PC-3 (cell line): ENCODE measurements around the gene PRKCE. TPM values are rescaled to one million over a fixed set of nuclear protein-coding genes. Genes with fewer than 3 reads are reported as not detected.

Source experiments
- ATAC-seq: fragments of 200-7000 bp; cut with Tn5 transposase; 2 replicates; pipeline ENCODE4 v1.9.1; 2020; ENCODE audit warnings: mild to moderate bottlenecking, moderate library complexity
- BruUV-seq: library from RNA; stranded (reverse); fragments of 400-500 nt; replicated peaks from 2 replicates; lab custom pipeline; 2021; lab: Mats Ljungman, UMichigan
- CTCF ChIA-PET: fragments of 300-600 bp; sonication (Branson Sonifier 250); formaldehyde crosslinking; loops from one replicate; lab custom pipeline; 2022; ENCODE audit warnings: antibody characterized with exemption; lab: Charles Lee
- POLR2A ChIA-PET: fragments of 300-600 bp; sonication (Branson Sonifier 250); formaldehyde crosslinking; loops from one replicate; lab custom pipeline; 2022; ENCODE audit warnings: antibody characterized with exemption; ENCODE audit not compliant: unreplicated experiment; lab: Charles Lee
- DNase-seq: peaks from one replicate; pipeline ENCODE4 v3.0.0-alpha.2; 2015
- H2AFZ ChIP-seq: fragments of 300-600 bp; sonication (generic); 2 replicates; pipeline ENCODE4 v1.6.0; 2016; ENCODE audit warnings: antibody characterized with exemption, low read length
- H3F3A ChIP-seq: fragments of 300-600 bp; sonication (generic); one replicate; pipeline ENCODE4 v1.6.0; 2017; ENCODE audit warnings: antibody characterized with exemption, low read length, control low read depth, mild to moderate bottlenecking; ENCODE audit not compliant: unreplicated experiment
- H3K27ac ChIP-seq: fragments of 300-600 bp; sonication (generic); 2 replicates; pipeline ENCODE4 v1.5.1; 2016; ENCODE audit warnings: mild to moderate bottlenecking, low read length
- H3K27me3 ChIP-seq: fragments of 300-600 bp; sonication (generic); 2 replicates; pipeline ENCODE4 v1.6.1; 2016; ENCODE audit warnings: low read length, mixed read lengths
- H3K36me3 ChIP-seq: fragments of 300-600 bp; sonication (generic); 2 replicates; pipeline ENCODE4 v1.6.1; 2016; ENCODE audit warnings: low read depth, mixed run types, low read length, mixed read lengths
- H3K4me1 ChIP-seq: fragments of 300-600 bp; sonication (generic); 2 replicates; pipeline ENCODE4 v1.5.1; 2016; ENCODE audit warnings: low read length; ENCODE audit not compliant: insufficient read depth
- H3K4me2 ChIP-seq: fragments of 300-600 bp; sonication (generic); 2 replicates; pipeline ENCODE4 v1.6.0; 2016; ENCODE audit warnings: low read length
- H3K4me3 ChIP-seq: fragments of 300-600 bp; sonication (generic); 2 replicates; pipeline ENCODE4 v1.5.1; 2016; ENCODE audit warnings: mild to moderate bottlenecking, low read length, mixed read lengths
- H3K79me2 ChIP-seq: fragments of 300-600 bp; sonication (generic); 2 replicates; pipeline ENCODE4 v1.6.1; 2017; ENCODE audit warnings: low read length, mixed read lengths
- H3K9ac ChIP-seq: fragments of 300-600 bp; sonication (generic); 2 replicates; pipeline ENCODE4 v1.6.0; 2016; ENCODE audit warnings: mild to moderate bottlenecking, low read length
- H3K9me2 ChIP-seq: fragments of 300-600 bp; sonication (generic); replicated peaks from 2 replicates; pipeline ENCODE4 v1.6.1; 2016; ENCODE audit warnings: mixed run types, low read length, mixed read lengths
- H3K9me3 ChIP-seq: fragments of 300-600 bp; sonication (generic); 2 replicates; pipeline ENCODE4 v1.6.1; 2016; ENCODE audit warnings: low read length, mixed read lengths
- H4K20me1 ChIP-seq: fragments of 300-600 bp; sonication (generic); 2 replicates; pipeline ENCODE4 v1.6.1; 2016; ENCODE audit warnings: low read length, mixed read lengths
- EZH2 ChIP-seq: fragments of 300-600 bp; sonication (generic); IDR thresholded peaks from one replicate; pipeline ENCODE4 v1.6.1; 2017; ENCODE audit warnings: antibody characterized with exemption, mild to moderate bottlenecking, low read length; ENCODE audit not compliant: unreplicated experiment
- EZH2phosphoT487 ChIP-seq: fragments of 300-600 bp; sonication (generic); IDR thresholded peaks from 2 replicates; pipeline ENCODE4 v1.6.1; 2018; ENCODE audit warnings: mild to moderate bottlenecking, antibody characterized with exemption, low read length, borderline replicate concordance
- intact Hi-C: fragments of 100-400 bp; cut with micrococcal nuclease; formaldehyde crosslinking; loops from 2 replicates; pipeline ENCODE4 v1.9.0; 2023
- total RNA-seq: library from RNA; depleted of rRNA; stranded (reverse); fragments of >200 nt; gene quantifications from 2 replicates; pipeline ENCODE4 v1.2.3, GENCODE V29; 2014
- TF ChIP-seq, protein P1 (sequence below): fragments of 300-600 bp; sonication (generic); conservative IDR thresholded peaks from 2 replicates; pipeline ENCODE4 v1.5.1; 2017; ENCODE audit warnings: antibody characterized with exemption, low read depth, mild to moderate bottlenecking, low read length

The PRKCE gene
- total RNA-seq, 1 experiment from 2014 or later: 7.0 TPM

DNA sequence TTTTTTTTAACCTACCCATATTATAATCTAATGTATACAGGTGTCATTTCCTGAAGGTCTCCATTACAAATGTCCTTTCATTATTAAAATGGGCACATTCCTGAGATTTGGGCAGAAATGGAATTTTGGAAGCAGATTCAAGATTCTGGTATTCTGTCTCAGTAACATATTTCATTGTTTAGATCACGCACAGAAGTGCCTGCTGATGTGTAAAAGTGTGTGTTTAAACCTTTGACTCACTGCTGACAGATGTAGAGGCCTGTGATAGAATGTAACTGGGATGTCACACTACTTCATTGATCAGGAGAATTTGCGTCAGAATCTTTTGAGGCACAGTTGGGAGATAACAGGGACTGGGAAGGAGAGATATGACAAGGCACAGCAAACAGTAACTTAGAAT is 368.9 kb downstream of the PRKCE start:
- ChIA-PET CTCF (no interaction called here), POLR2A (no interaction called here)
- Histone ChIP-seq H3K9me3 (no peaks in the 10 kb centered on the region), H3K4me3 (no peak overlapping the region), H4K20me1 (no peaks in the 10 kb centered on the region), H3K9ac (no peak overlapping the region), H3K4me1 (peaks cover 5% of the 10 kb centered on the region; the same call in 1 of the 2 replicates), H3K9me2 (no peaks in the 10 kb centered on the region), H3F3A (no peaks in the 10 kb centered on the region), H3K4me2 (no peak overlapping the region), H3K36me3 (no peaks in the 10 kb centered on the region), H3K79me2 (no peaks in the 10 kb centered on the region), H2AFZ (no peak overlapping the region), H3K27ac (peak overlapping the region; percentile 50), H3K27me3 (no peaks in the 10 kb centered on the region)
- no TSS peak for BruUV-seq
- TF ChIP-seq EZH2phosphoT487: no peak
- TF ChIP-seq, protein P1, sequence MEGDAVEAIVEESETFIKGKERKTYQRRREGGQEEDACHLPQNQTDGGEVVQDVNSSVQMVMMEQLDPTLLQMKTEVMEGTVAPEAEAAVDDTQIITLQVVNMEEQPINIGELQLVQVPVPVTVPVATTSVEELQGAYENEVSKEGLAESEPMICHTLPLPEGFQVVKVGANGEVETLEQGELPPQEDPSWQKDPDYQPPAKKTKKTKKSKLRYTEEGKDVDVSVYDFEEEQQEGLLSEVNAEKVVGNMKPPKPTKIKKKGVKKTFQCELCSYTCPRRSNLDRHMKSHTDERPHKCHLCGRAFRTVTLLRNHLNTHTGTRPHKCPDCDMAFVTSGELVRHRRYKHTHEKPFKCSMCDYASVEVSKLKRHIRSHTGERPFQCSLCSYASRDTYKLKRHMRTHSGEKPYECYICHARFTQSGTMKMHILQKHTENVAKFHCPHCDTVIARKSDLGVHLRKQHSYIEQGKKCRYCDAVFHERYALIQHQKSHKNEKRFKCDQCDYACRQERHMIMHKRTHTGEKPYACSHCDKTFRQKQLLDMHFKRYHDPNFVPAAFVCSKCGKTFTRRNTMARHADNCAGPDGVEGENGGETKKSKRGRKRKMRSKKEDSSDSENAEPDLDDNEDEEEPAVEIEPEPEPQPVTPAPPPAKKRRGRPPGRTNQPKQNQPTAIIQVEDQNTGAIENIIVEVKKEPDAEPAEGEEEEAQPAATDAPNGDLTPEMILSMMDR: no peak
- TF ChIP-seq EZH2: no peak
- intact Hi-C loops: no loop called here
- ATAC-seq (peak; percentile 70), DNase-seq (peak; percentile 48)

DNA sequence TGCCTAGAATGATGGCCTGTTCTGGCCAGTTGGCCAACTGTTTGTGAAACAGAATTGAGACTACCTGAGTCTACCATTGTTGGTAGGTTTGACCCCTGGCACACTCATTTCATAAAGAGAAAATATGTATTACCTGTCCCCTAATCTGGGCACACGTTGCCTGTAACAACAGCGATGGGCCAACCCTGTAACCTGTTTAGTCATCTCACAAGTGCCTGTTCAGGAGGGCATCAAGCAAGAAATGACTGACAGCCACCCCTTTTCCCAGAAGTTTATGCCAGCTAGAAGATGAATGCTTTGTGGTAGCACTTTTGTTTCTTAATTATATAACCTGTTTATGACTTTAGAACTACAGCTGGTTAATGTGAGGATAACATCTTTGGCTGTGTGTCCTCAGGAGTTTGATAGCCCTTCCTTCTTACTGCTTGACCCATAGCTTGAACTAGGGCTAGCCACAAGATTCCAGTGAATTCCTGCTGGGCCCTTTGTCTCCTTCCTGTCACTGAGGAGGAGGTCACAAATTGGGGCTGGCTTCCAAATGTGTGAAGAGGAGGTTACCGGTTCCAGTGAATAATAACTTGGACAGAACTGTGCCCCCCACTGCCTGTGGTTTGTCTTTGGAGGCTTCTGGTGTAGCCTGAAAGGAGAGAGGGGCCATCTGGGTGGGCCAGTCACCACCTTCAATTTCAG is 371.8 kb downstream of the PRKCE start:
- H4K20me1 ChIP-seq: no peaks in the 10 kb centered on the region
- no peak for DNase-seq
- H3K27me3 ChIP-seq: no peaks in the 10 kb centered on the region
- ChIA-PET POLR2A (no interaction called here), CTCF (no interaction called here)
- no peaks in the 10 kb centered on the region for H3K36me3 ChIP-seq
- H2AFZ ChIP-seq: no peak overlapping the region
- peaks cover 4% of the 10 kb centered on the region; the same call in 1 of the 2 replicates for H3K4me1 ChIP-seq
- no peaks in the 10 kb centered on the region for H3K9me3 ChIP-seq
- intact Hi-C loops: no loop called here
- no peaks in the 10 kb centered on the region for H3K9me2 ChIP-seq
- ATAC-seq: no peak
- no peak overlapping the region for H3K4me2 ChIP-seq
- no peak overlapping the region for H3K9ac ChIP-seq
- no peaks in the 10 kb centered on the region for H3K79me2 ChIP-seq
- H3K4me3 ChIP-seq: no peak overlapping the region
- no peak overlapping the region for H3K27ac ChIP-seq
- TF ChIP-seq, protein P1: no peak
- TF ChIP-seq EZH2 (no peak), EZH2phosphoT487 (no peak)
- no TSS peak for BruUV-seq
- no peaks in the 10 kb centered on the region for H3F3A ChIP-seq

- H3K9ac ChIP-seq: no peak overlapping the region
- no peaks in the 10 kb centered on the region for H3F3A ChIP-seq
- POLR2A ChIA-PET: no interaction called here
- H3K9me3 ChIP-seq: no peaks in the 10 kb centered on the region
- no peak overlapping the region for H3K4me3 ChIP-seq
- H3K4me2 ChIP-seq: no peak overlapping the region
- H3K27ac ChIP-seq: no peak overlapping the region
- DNase-seq (no peak), ATAC-seq (no peak)
- no peak overlapping the region for H2AFZ ChIP-seq
- TF ChIP-seq, protein P1: no peak
- no peak for TF ChIP-seq EZH2phosphoT487
- TF ChIP-seq EZH2: no peak
- no TSS peak for BruUV-seq
- no peaks in the 10 kb centered on the region for H4K20me1 ChIP-seq
- no peaks in the 10 kb centered on the region for H3K36me3 ChIP-seq
- peaks cover 7% of the 10 kb centered on the region for H3K4me1 ChIP-seq
- no peaks in the 10 kb centered on the region for H3K27me3 ChIP-seq
- CTCF ChIA-PET: no interaction called here
- H3K9me2 ChIP-seq: no peaks in the 10 kb centered on the region
- intact Hi-C loops: no loop called here
- H3K79me2 ChIP-seq: no peaks in the 10 kb centered on the region
Observed at GRCh38 chr2:46024146-46024779, 372.8 kb downstream of the PRKCE start.
